ENCODE data around the gene CTDP1. TPM values are rescaled to one million over a fixed set of nuclear protein-coding genes. Genes with fewer than 3 reads are reported as not detected.
"Not testable (repeated sequence)": the region's sequence is repeated elsewhere in the genome, so short reads cannot be mapped to it uniquely, and the experiment has no call there.

CTDP1 gene
- total and polyA plus RNA-seq, 4 donors: 7.0 to 19.8 (median 16.7) TPM

DNA sequence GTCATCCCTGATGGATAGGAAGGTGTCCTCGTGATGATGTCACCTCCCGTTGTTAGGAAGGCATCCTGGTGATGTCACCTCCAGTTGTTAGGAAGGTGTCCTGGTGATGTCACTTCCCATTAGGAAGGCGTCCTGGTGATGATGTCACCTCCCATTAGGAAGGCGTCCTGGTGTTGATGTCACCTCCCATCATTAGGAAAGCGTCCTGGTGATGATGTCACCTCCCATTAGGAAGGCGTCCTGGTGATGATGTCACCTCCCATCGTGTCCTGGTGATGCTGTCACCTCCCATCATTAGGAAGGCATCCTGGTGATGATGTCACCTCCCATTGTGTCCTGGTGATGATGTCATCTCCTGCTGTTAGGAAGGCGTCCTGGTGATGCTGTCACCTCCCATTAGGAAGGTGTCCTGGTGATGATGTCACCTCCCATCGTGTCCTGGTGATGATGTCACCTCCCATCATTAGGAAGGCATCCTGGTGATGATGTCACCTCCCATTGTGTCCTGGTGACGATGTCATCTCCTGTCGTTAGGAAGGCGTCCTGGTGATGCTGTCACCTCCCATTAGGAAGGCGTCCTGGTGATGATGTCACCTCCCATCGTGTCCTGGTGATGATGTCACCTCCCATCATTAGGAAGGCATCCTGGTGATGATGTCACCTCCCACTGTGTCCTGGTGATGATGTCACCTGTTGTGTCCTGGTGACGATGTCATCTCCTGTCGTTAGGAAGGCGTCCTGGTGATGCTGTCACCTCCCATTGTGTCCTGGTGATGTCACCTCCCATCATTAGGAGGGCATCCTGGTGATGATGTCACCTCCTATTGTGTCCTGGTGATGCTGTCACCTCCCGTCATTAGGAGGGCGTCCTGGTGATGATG lies 40.1 kb downstream of the CTDP1 start:
- H3K4me3 ChIP-seq (ENCODE audit: low read length in 2 of 2); H3K27me3 ChIP-seq (ENCODE audit: control insufficient read depth in 1 of 2, insufficient read depth in 2 of 2, low read length in 1 of 2); H3K4me1 ChIP-seq (ENCODE audit: control insufficient read depth in 1 of 2, insufficient read depth in 2 of 2, low read length in 2 of 2); DNase-seq; intact Hi-C loops (cut with DNase I); H3K27ac ChIP-seq (ENCODE audit: low read depth in 1 of 2, low read length in 2 of 2); ATAC-seq (ENCODE audit: low FRiP score); H3K36me3 ChIP-seq (ENCODE audit: control insufficient read depth in 1 of 2, insufficient read depth in 2 of 2, low read length in 1 of 2); H3K9me3 ChIP-seq (ENCODE audit: control insufficient read depth, low read length): not testable (repeated sequence)
- 96% methylated on average over 19 of the region's 19 CpGs for WGBS, 2 donors

GRCh38 chr18:79720359-79720733 lies 40.7 kb downstream of the CTDP1 start:
- DNase-seq (no peak), ATAC-seq (ENCODE audit: low FRiP score) (no peak)
- Histone ChIP-seq H3K4me1 (ENCODE audit: control insufficient read depth in 1 of 2, insufficient read depth in 2 of 2, low read length in 2 of 2) (no peaks in the 10 kb centered on the region), H3K36me3 (ENCODE audit: control insufficient read depth in 1 of 2, insufficient read depth in 2 of 2, low read length in 1 of 2) (peaks cover 3 to 4% of the 10 kb centered on the region in 2 donors), H3K27ac (ENCODE audit: low read depth in 1 of 2, low read length in 2 of 2) (no peak overlapping the region), H3K4me3 (ENCODE audit: low read length in 2 of 2) (no peak overlapping the region), H3K27me3 (ENCODE audit: control insufficient read depth in 1 of 2, insufficient read depth in 2 of 2, low read length in 1 of 2) (no peaks in the 10 kb centered on the region), H3K9me3 (ENCODE audit: control insufficient read depth, low read length) (no peaks in the 10 kb centered on the region)
- intact Hi-C loops (cut with DNase I): no loop called here
- WGBS, 2 donors: 90 to 94% methylated on average over 14 of the region's 14 CpGs

DNA sequence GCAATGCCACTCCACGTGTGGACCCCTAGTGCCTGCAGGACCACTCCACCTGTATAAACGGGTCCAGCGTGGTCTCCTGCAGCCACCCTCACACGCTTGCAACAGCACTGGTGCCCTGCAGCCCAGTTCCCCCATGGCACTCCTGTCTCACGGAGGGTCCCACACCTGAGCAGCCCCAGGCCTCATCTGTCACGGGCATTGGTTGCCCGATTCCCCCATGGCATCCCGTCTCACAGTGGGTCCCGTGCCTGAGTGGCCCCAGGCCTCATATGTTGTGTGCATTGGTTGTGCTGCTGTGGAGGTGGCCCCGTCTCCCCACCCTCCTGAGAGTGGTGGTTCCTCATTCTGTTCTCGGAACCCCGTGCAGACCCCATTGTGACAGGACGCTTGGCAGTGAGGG lies 43.4 kb downstream of the CTDP1 start:
- intact Hi-C loops (cut with DNase I): no loop called here
- DNase-seq (no peak), ATAC-seq (ENCODE audit: low FRiP score) (no peak)
- Histone ChIP-seq H3K9me3 (ENCODE audit: control insufficient read depth, low read length) (no peaks in the 10 kb centered on the region), H3K4me3 (ENCODE audit: low read length in 2 of 2) (no peak overlapping the region), H3K27me3 (ENCODE audit: control insufficient read depth in 1 of 2, insufficient read depth in 2 of 2, low read length in 1 of 2) (no peaks in the 10 kb centered on the region), H3K36me3 (ENCODE audit: control insufficient read depth in 1 of 2, insufficient read depth in 2 of 2, low read length in 1 of 2) (no peaks in the 10 kb centered on the region), H3K27ac (ENCODE audit: low read depth in 1 of 2, low read length in 2 of 2) (no peak overlapping the region), H3K4me1 (ENCODE audit: control insufficient read depth in 1 of 2, insufficient read depth in 2 of 2, low read length in 2 of 2) (no peaks in the 10 kb centered on the region)
- 97 to 98% methylated on average over 13 of the region's 13 CpGs for WGBS, 2 donors

- H3K27me3 ChIP-seq (ENCODE audit: control insufficient read depth in 1 of 2, insufficient read depth in 2 of 2, low read length in 1 of 2): no peaks in the 10 kb centered on the region
- no peak for ATAC-seq (ENCODE audit: low FRiP score)
- H3K9me3 ChIP-seq (ENCODE audit: control insufficient read depth, low read length): no peaks in the 10 kb centered on the region
- no peaks in the 10 kb centered on the region for H3K36me3 ChIP-seq (ENCODE audit: control insufficient read depth in 1 of 2, insufficient read depth in 2 of 2, low read length in 1 of 2)
- no peaks in the 10 kb centered on the region for H3K4me1 ChIP-seq (ENCODE audit: control insufficient read depth in 1 of 2, insufficient read depth in 2 of 2, low read length in 2 of 2)
- intact Hi-C loops (cut with DNase I): no loop called here
- H3K27ac ChIP-seq (ENCODE audit: low read depth in 1 of 2, low read length in 2 of 2): no peak overlapping the region
- 85 to 86% methylated on average over 11 of the region's 11 CpGs for WGBS, 2 donors
- no peak for DNase-seq
- no peak overlapping the region for H3K4me3 ChIP-seq (ENCODE audit: low read length in 2 of 2)
Observed at GRCh38 chr18:79723628-79724027, 44.0 kb downstream of the CTDP1 start.

- H3K27ac ChIP-seq (ENCODE audit: low read depth in 1 of 2, low read length in 2 of 2): no peak overlapping the region
- DNase-seq (no peak), ATAC-seq (ENCODE audit: low FRiP score) (no peak)
- H3K4me1 ChIP-seq (ENCODE audit: control insufficient read depth in 1 of 2, insufficient read depth in 2 of 2, low read length in 2 of 2): no peaks in the 10 kb centered on the region
- H3K9me3 ChIP-seq (ENCODE audit: control insufficient read depth, low read length): no peaks in the 10 kb centered on the region
- intact Hi-C loops (cut with DNase I): no loop called here
- peaks cover 0 to 3% of the 10 kb centered on the region in 2 donors for H3K36me3 ChIP-seq (ENCODE audit: control insufficient read depth in 1 of 2, insufficient read depth in 2 of 2, low read length in 1 of 2)
- 92 to 94% methylated on average over 15 of the region's 15 CpGs for WGBS, 2 donors
- H3K27me3 ChIP-seq (ENCODE audit: control insufficient read depth in 1 of 2, insufficient read depth in 2 of 2, low read length in 1 of 2): no peaks in the 10 kb centered on the region
- H3K4me3 ChIP-seq (ENCODE audit: low read length in 2 of 2): no peak overlapping the region
Observed at GRCh38 chr18:79724299-79725080, 44.9 kb downstream of the CTDP1 start.

GRCh38 chr18:79725486-79725885 lies 45.9 kb downstream of the CTDP1 start:
- ATAC-seq (ENCODE audit: low FRiP score): no peak
- WGBS, 2 donors: 81 to 85% methylated on average over 15 of the region's 15 CpGs
- Histone ChIP-seq H3K4me1 (ENCODE audit: control insufficient read depth in 1 of 2, insufficient read depth in 2 of 2, low read length in 2 of 2) (no peaks in the 10 kb centered on the region), H3K27me3 (ENCODE audit: control insufficient read depth in 1 of 2, insufficient read depth in 2 of 2, low read length in 1 of 2) (no peaks in the 10 kb centered on the region), H3K4me3 (ENCODE audit: low read length in 2 of 2) (no peak overlapping the region), H3K9me3 (ENCODE audit: control insufficient read depth, low read length) (no peaks in the 10 kb centered on the region), H3K36me3 (ENCODE audit: control insufficient read depth in 1 of 2, insufficient read depth in 2 of 2, low read length in 1 of 2) (peaks cover 3% of the 10 kb centered on the region in 2 donors), H3K27ac (ENCODE audit: low read depth in 1 of 2, low read length in 2 of 2) (no peak overlapping the region)
- intact Hi-C loops (cut with DNase I): no loop called here
- no peak for DNase-seq

DNA sequence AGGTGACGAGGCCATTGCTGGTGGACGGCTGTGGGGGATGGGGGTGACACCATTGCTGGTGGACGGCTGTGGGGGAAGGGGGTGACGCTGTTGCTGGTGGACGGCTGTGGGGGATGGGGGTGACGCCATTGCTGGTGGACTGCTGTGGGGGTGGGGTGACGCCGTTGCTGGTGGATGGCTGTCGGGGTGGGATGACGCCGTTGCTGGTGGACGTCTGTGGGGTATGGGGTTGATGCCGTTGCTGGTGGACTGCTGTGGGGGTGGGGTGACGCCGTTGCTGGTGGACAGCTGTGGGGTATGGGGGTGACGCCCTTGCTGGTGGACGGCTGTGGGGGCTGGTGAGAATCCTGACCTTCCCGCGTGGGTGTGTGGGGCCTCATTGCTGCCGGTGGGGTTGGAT lies 47.1 kb downstream of the CTDP1 start:
- Histone ChIP-seq H3K4me1 (ENCODE audit: control insufficient read depth in 1 of 2, insufficient read depth in 2 of 2, low read length in 2 of 2) (no peaks in the 10 kb centered on the region), H3K9me3 (ENCODE audit: control insufficient read depth, low read length) (no peaks in the 10 kb centered on the region), H3K36me3 (ENCODE audit: control insufficient read depth in 1 of 2, insufficient read depth in 2 of 2, low read length in 1 of 2) (peaks cover 3 to 6% of the 10 kb centered on the region in 2 donors), H3K4me3 (ENCODE audit: low read length in 2 of 2) (no peak overlapping the region), H3K27ac (ENCODE audit: low read depth in 1 of 2, low read length in 2 of 2) (no peak overlapping the region), H3K27me3 (ENCODE audit: control insufficient read depth in 1 of 2, insufficient read depth in 2 of 2, low read length in 1 of 2) (no peaks in the 10 kb centered on the region)
- DNase-seq: no peak
- WGBS, 2 donors: 96 to 97% methylated on average over 16 to 20 of the region's 20 CpGs
- intact Hi-C loops (cut with DNase I): no loop called here
- ATAC-seq (ENCODE audit: low FRiP score): no peak

- H3K9me3 ChIP-seq (ENCODE audit: control insufficient read depth, low read length): no peaks in the 10 kb centered on the region
- no peaks in the 10 kb centered on the region for H3K27me3 ChIP-seq (ENCODE audit: control insufficient read depth in 1 of 2, insufficient read depth in 2 of 2, low read length in 1 of 2)
- peaks cover 3 to 6% of the 10 kb centered on the region in 2 donors for H3K36me3 ChIP-seq (ENCODE audit: control insufficient read depth in 1 of 2, insufficient read depth in 2 of 2, low read length in 1 of 2)
- intact Hi-C loops (cut with DNase I): no loop called here
- DNase-seq: no peak
- no peak overlapping the region for H3K4me3 ChIP-seq (ENCODE audit: low read length in 2 of 2)
- no peaks in the 10 kb centered on the region for H3K4me1 ChIP-seq (ENCODE audit: control insufficient read depth in 1 of 2, insufficient read depth in 2 of 2, low read length in 2 of 2)
- whole genome bisulfite sequencing, 2 donors: 95 to 98% methylated on average over 33 of the region's 33 CpGs
- no peak overlapping the region for H3K27ac ChIP-seq (ENCODE audit: low read depth in 1 of 2, low read length in 2 of 2)
- no peak for ATAC-seq (ENCODE audit: low FRiP score)
Observed at GRCh38 chr18:79727211-79727610, 47.6 kb downstream of the CTDP1 start.
